HEK293 (cell line): ENCODE results near the gene PTAR1.

ENCODE experiments used
- CTCF ChIA-PET: fragments of 350-600 bp; formaldehyde crosslinking; extraction: SDS; loops from one replicate; lab custom pipeline; 2021; ENCODE audit warnings: antibody characterized with exemption; lab: Yijun Ruan, JAX
- POLR2A ChIA-PET: fragments of 300-600 bp; formaldehyde crosslinking; extraction: SDS; loops from one replicate; lab custom pipeline; 2020; ENCODE audit warnings: antibody characterized with exemption, inconsistent platforms; lab: Yijun Ruan, JAX
- H3K27ac ChIP-seq: fragments of 200-500 bp; sonication (Bioruptor generic); 2 replicates; pipeline ENCODE4 v1.5.1; 2014; ENCODE audit warnings: low read depth, low read length, control low read depth, inconsistent platforms; ENCODE audit errors: extremely low read depth
- H3K36me3 ChIP-seq, 2 experiments: fragments of 200-500 bp in 1 of 2; sonication (Bioruptor generic) in 1 of 2; 1 replicate in 1 of 2; 2 replicates in 1 of 2; pipeline ENCODE4 v1.5.1; 2014 to 2017; ENCODE audit warnings: inconsistent platforms in 2 of 2, low read length in 2 of 2; ENCODE audit not compliant: control insufficient read depth in 2 of 2, insufficient read depth in 1 of 2
- H3K4me1 ChIP-seq: fragments of 200-500 bp; sonication (Bioruptor generic); 2 replicates; pipeline ENCODE4 v1.5.1; 2014; ENCODE audit warnings: mild to moderate bottlenecking, low read length, inconsistent platforms; ENCODE audit not compliant: control insufficient read depth, insufficient read depth
- H3K4me3 ChIP-seq: 2 replicates; pipeline ENCODE4 v1.5.1; 2011; ENCODE audit warnings: low read depth, mild to moderate bottlenecking, control low read depth, low read length, moderate library complexity
- H3K9me3 ChIP-seq: fragments of 200-500 bp; sonication (Bioruptor generic); 2 replicates; pipeline ENCODE4 v1.5.1; 2014; ENCODE audit warnings: low read depth, low read length, inconsistent platforms; ENCODE audit not compliant: control insufficient read depth, insufficient read depth
- GLI4 ChIP-seq: fragments of 450-650 bp; formaldehyde crosslinking; IDR thresholded peaks from 2 replicates; pipeline ENCODE4 v1.5.1; 2016; ENCODE audit warnings: missing biosample characterization, missing genetic modification characterization
- KLF10 ChIP-seq: fragments of 450-650 bp; IDR thresholded peaks from 2 replicates; pipeline ENCODE4 v1.5.1; 2018; ENCODE audit warnings: missing biosample characterization, mild to moderate bottlenecking, missing genetic modification characterization
- KLF8 ChIP-seq: fragments of 450-650 bp; formaldehyde crosslinking; IDR thresholded peaks from 2 replicates; pipeline ENCODE4 v1.5.1; 2016; ENCODE audit warnings: missing biosample characterization, missing genetic modification characterization
- TRIM28 ChIP-seq: IDR thresholded peaks from 2 replicates; pipeline ENCODE4 v1.6.1; 2011; ENCODE audit warnings: low read length, control low read depth, borderline replicate concordance
- YY2 ChIP-seq: fragments of 450-650 bp; formaldehyde crosslinking; IDR thresholded peaks from 2 replicates; pipeline ENCODE4 v1.5.1; 2016; ENCODE audit warnings: missing biosample characterization, missing genetic modification characterization
- ZBTB48 ChIP-seq: fragments of 450-650 bp; formaldehyde crosslinking; IDR thresholded peaks from 2 replicates; pipeline ENCODE4 v1.5.1; 2016; ENCODE audit warnings: missing biosample characterization, missing genetic modification characterization
- ZFP69B ChIP-seq: fragments of 450-650 bp; formaldehyde crosslinking; IDR thresholded peaks from 2 replicates; pipeline ENCODE4 v1.5.1; 2016; ENCODE audit warnings: missing biosample characterization, missing genetic modification characterization
- ZNF140 ChIP-seq: fragments of 450-650 bp; formaldehyde crosslinking; IDR thresholded peaks from 2 replicates; pipeline ENCODE4 v1.5.1; 2016; ENCODE audit warnings: missing biosample characterization, missing genetic modification characterization
- ZNF148 ChIP-seq: fragments of 450-650 bp; formaldehyde crosslinking; IDR thresholded peaks from 2 replicates; pipeline ENCODE4 v1.5.0; 2017; ENCODE audit warnings: missing biosample characterization, missing genetic modification characterization, borderline replicate concordance
- ZNF248 ChIP-seq: fragments of 450-650 bp; formaldehyde crosslinking; IDR thresholded peaks from 2 replicates; pipeline ENCODE4 v1.5.1; 2017; ENCODE audit warnings: missing biosample characterization, missing genetic modification characterization
- ZNF324 ChIP-seq: fragments of 450-650 bp; formaldehyde crosslinking; IDR thresholded peaks from 2 replicates; pipeline ENCODE4 v1.5.1; 2016; ENCODE audit warnings: missing biosample characterization, missing genetic modification characterization
- ZNF488 ChIP-seq: fragments of 450-650 bp; formaldehyde crosslinking; IDR thresholded peaks from 2 replicates; pipeline ENCODE4 v1.5.1; 2016; ENCODE audit warnings: missing biosample characterization, missing genetic modification characterization
- ZNF561 ChIP-seq: fragments of 450-650 bp; IDR thresholded peaks from 2 replicates; pipeline ENCODE4 v1.5.1; 2018; ENCODE audit warnings: missing biosample characterization, missing genetic modification characterization, borderline replicate concordance
- ZNF670 ChIP-seq: fragments of 450-650 bp; formaldehyde crosslinking; IDR thresholded peaks from 2 replicates; pipeline ENCODE4 v1.5.1; 2016; ENCODE audit warnings: missing biosample characterization, missing genetic modification characterization, low read depth
- ZXDB ChIP-seq: fragments of 450-650 bp; formaldehyde crosslinking; IDR thresholded peaks from 2 replicates; pipeline ENCODE4 v1.5.1; 2016; ENCODE audit warnings: missing biosample characterization, missing genetic modification characterization
- TF ChIP-seq, protein P1 (sequence below): fragments of 450-650 bp; formaldehyde crosslinking; IDR thresholded peaks from 2 replicates; pipeline ENCODE4 v1.5.1; 2016; ENCODE audit warnings: missing biosample characterization, missing genetic modification characterization
- TF ChIP-seq, protein P2 (sequence below): fragments of 450-650 bp; formaldehyde crosslinking; IDR thresholded peaks from 2 replicates; pipeline ENCODE4 v1.5.1; 2016; ENCODE audit warnings: missing biosample characterization, missing genetic modification characterization
- TF ChIP-seq, protein P3 (sequence below): fragments of 450-650 bp; formaldehyde crosslinking; IDR thresholded peaks from 2 replicates; pipeline ENCODE4 v1.5.1; 2016; ENCODE audit warnings: missing biosample characterization, missing genetic modification characterization

The PTAR1 gene

GRCh38 chr9:69743930-69744329 is 15.9 kb downstream of the PTAR1 start (continued):
- TF ChIP-seq, protein P1, sequence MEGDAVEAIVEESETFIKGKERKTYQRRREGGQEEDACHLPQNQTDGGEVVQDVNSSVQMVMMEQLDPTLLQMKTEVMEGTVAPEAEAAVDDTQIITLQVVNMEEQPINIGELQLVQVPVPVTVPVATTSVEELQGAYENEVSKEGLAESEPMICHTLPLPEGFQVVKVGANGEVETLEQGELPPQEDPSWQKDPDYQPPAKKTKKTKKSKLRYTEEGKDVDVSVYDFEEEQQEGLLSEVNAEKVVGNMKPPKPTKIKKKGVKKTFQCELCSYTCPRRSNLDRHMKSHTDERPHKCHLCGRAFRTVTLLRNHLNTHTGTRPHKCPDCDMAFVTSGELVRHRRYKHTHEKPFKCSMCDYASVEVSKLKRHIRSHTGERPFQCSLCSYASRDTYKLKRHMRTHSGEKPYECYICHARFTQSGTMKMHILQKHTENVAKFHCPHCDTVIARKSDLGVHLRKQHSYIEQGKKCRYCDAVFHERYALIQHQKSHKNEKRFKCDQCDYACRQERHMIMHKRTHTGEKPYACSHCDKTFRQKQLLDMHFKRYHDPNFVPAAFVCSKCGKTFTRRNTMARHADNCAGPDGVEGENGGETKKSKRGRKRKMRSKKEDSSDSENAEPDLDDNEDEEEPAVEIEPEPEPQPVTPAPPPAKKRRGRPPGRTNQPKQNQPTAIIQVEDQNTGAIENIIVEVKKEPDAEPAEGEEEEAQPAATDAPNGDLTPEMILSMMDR (tag by site-specific recombination) = no peak
- no peak for TF ChIP-seq KLF8 (tag by site-specific recombination)
- TF ChIP-seq ZBTB48 (tag by site-specific recombination) = no peak
- no peak for TF ChIP-seq ZNF148 (tag by site-specific recombination)
- TF ChIP-seq, protein P2, sequence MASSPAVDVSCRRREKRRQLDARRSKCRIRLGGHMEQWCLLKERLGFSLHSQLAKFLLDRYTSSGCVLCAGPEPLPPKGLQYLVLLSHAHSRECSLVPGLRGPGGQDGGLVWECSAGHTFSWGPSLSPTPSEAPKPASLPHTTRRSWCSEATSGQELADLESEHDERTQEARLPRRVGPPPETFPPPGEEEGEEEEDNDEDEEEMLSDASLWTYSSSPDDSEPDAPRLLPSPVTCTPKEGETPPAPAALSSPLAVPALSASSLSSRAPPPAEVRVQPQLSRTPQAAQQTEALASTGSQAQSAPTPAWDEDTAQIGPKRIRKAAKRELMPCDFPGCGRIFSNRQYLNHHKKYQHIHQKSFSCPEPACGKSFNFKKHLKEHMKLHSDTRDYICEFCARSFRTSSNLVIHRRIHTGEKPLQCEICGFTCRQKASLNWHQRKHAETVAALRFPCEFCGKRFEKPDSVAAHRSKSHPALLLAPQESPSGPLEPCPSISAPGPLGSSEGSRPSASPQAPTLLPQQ (tag by site-specific recombination) = no peak
- TF ChIP-seq GLI4 = no peak
- TF ChIP-seq, all 188 proteins: peak for 0

DNA sequence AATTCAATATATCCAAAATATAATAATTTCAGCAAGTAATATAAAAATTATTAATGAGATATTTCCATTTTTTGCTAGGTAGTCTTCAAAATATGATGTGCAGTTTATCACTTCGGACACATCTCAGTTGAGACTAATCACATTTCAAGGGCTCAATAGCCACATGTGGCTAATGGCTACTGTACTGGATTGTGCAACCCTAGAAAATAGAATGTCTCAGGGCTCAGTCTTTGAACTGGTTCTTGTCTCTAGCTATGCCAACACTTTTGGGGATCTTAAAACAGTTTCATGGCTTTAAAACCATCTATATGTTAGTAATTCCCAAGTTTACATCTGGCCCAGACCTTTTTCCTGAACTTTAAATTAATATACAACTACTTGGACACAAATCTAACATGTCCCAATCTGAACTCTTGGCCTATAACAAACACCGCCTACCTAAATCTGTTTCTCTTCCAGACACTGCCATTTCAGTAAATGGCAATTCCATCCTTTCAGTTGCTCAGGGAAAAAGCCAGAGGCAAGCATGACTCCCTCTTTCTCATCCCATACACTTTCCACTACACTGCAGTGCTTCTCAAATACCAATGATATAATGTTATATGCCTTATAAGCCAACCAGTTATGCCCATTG is 18.8 kb downstream of the PTAR1 start:
- ChIA-PET POLR2A (no interaction called here), CTCF (interaction anchor here (0.7 kb wide), 1 partner anchor 10 kb away, joined by 3 read pairs; no protein-coding TSS in a partner anchor)
- no peak overlapping the region for H3K4me3 ChIP-seq
- no peak for TF ChIP-seq ZFP69B (tag by site-specific recombination)
- no peak for TF ChIP-seq ZNF561 (tag by site-specific recombination)
- no peak for TF ChIP-seq ZNF324 (tag by site-specific recombination)
- no peak for TF ChIP-seq TRIM28
- TF ChIP-seq ZNF140 (tag by site-specific recombination) = no peak
- TF ChIP-seq ZNF248 = no peak
- TF ChIP-seq ZNF488 (tag by site-specific recombination) = no peak
- no peak for TF ChIP-seq KLF8 (tag by site-specific recombination)
- no peak for TF ChIP-seq GLI4
- no peak for TF ChIP-seq ZXDB (tag by site-specific recombination)
- TF ChIP-seq, protein P3, sequence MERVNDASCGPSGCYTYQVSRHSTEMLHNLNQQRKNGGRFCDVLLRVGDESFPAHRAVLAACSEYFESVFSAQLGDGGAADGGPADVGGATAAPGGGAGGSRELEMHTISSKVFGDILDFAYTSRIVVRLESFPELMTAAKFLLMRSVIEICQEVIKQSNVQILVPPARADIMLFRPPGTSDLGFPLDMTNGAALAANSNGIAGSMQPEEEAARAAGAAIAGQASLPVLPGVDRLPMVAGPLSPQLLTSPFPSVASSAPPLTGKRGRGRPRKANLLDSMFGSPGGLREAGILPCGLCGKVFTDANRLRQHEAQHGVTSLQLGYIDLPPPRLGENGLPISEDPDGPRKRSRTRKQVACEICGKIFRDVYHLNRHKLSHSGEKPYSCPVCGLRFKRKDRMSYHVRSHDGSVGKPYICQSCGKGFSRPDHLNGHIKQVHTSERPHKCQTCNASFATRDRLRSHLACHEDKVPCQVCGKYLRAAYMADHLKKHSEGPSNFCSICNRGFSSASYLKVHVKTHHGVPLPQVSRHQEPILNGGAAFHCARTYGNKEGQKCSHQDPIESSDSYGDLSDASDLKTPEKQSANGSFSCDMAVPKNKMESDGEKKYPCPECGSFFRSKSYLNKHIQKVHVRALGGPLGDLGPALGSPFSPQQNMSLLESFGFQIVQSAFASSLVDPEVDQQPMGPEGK (tag by site-specific recombination) = no peak
- no peak for TF ChIP-seq YY2
- TF ChIP-seq ZNF670 (tag by site-specific recombination) = no peak
- TF ChIP-seq, protein P2 (tag by site-specific recombination) = no peak
- no peak for TF ChIP-seq KLF10
- no peak overlapping the region for H3K27ac ChIP-seq
- H3K36me3 ChIP-seq = peaks cover 0 to 30% of the 10 kb centered on the region in 2 experiments; a peak in 2 of 3 replicates
- H3K4me1 ChIP-seq = no peaks in the 10 kb centered on the region
- H3K9me3 ChIP-seq = no peaks in the 10 kb centered on the region
